Neutrophil (primary cell): ENCODE measurements around the gene SEPTIN8.

ENCODE experiments used
- H3K27ac ChIP-seq: fragments of 200-600 bp; sonication (generic); 2 replicates; pipeline ENCODE4 v1.5.1; 2016; ENCODE audit warnings: mild to moderate bottlenecking, moderate library complexity
- H3K27me3 ChIP-seq: fragments of 200-600 bp; sonication (generic); 2 replicates; pipeline ENCODE4 v1.6.0; 2016; ENCODE audit warnings: mild to moderate bottlenecking
- H3K36me3 ChIP-seq: fragments of 200-600 bp; sonication (generic); 2 replicates; pipeline ENCODE4 v1.5.1; 2017
- H3K4me1 ChIP-seq, 2 experiments: fragments of 200-600 bp in 1 of 2; sonication (generic) in 1 of 2; 1 replicate in 1 of 2; 2 replicates in 1 of 2; pipeline versions ENCODE4 v1.5.1 to v1.6.1; 2013 to 2016; ENCODE audit warnings: low read depth in 1 of 2, low read length in 1 of 2, mild to moderate bottlenecking in 1 of 2, moderate library complexity in 1 of 2; ENCODE audit not compliant: control insufficient read depth in 1 of 2, insufficient read depth in 1 of 2
- H3K4me3 ChIP-seq, 2 experiments: fragments of 200-600 bp in 1 of 2; sonication (generic) in 1 of 2; 1 replicate in 1 of 2; 2 replicates in 1 of 2; pipeline ENCODE4 v1.5.1; 2013 to 2016; ENCODE audit warnings: low read depth in 1 of 2, low read length in 1 of 2, mild to moderate bottlenecking in 1 of 2, moderate library complexity in 1 of 2
- H3K9me3 ChIP-seq: fragments of 200-600 bp; sonication (generic); 2 replicates; pipeline ENCODE4 v1.5.1; 2016
- TF ChIP-seq, protein P1 (sequence below): fragments of 200-600 bp; sonication (generic); IDR thresholded peaks from 2 replicates; pipeline ENCODE4 v1.5.1; 2016; ENCODE audit warnings: antibody characterized with exemption

SEPTIN8 gene

DNA sequence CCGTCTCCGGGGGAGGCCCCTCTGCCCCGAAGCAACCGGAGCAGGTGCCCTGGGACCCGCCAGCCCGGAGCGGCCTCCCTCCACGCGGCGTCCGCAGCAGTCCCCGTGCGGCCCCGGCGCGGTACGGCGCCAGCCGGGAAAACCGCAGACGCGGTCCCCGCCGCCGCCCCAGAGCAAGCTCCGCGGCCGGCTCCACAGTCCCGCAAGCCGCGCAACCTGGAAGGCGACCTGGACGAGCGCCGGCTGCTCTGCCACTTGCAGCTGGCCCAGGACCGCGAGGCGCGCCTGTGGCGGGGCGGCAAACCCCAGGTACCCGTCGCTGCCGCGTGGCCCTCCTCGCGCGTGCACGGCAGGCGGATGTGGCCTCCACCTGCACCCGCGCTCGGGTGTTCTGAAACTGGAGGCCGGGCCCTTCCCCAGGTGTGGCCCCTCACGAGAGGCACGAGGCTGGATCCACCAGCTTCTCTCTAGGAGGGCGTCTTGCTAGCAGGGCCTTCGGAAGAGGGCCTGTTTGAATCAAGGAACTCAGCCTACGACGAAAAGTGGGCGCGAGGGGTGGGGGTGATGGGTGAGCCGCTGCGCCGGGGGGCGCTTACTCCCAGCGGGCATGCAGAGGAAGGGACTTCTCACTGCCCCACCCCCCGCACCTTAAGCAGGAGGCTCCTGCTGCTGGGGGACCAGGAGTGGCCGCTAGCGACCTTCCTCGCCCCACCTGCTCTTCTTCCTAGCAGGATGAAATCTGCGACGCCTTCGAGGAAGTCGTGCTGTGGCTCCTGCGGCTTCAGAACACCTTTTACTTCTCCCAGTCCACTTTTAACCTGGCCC, 29.2 kb downstream of the SEPTIN8 start:
- H3K27ac ChIP-seq: no peak overlapping the region
- H3K36me3 ChIP-seq: no peaks in the 10 kb centered on the region
- TF ChIP-seq, protein P1, sequence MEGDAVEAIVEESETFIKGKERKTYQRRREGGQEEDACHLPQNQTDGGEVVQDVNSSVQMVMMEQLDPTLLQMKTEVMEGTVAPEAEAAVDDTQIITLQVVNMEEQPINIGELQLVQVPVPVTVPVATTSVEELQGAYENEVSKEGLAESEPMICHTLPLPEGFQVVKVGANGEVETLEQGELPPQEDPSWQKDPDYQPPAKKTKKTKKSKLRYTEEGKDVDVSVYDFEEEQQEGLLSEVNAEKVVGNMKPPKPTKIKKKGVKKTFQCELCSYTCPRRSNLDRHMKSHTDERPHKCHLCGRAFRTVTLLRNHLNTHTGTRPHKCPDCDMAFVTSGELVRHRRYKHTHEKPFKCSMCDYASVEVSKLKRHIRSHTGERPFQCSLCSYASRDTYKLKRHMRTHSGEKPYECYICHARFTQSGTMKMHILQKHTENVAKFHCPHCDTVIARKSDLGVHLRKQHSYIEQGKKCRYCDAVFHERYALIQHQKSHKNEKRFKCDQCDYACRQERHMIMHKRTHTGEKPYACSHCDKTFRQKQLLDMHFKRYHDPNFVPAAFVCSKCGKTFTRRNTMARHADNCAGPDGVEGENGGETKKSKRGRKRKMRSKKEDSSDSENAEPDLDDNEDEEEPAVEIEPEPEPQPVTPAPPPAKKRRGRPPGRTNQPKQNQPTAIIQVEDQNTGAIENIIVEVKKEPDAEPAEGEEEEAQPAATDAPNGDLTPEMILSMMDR: no peak
- H3K9me3 ChIP-seq: no peaks in the 10 kb centered on the region
- peaks cover 99% of the 10 kb centered on the region for H3K27me3 ChIP-seq
- no peak overlapping the region for H3K4me3 ChIP-seq
- peaks cover 3 to 7% of the 10 kb centered on the region in 2 experiments for H3K4me1 ChIP-seq

DNA sequence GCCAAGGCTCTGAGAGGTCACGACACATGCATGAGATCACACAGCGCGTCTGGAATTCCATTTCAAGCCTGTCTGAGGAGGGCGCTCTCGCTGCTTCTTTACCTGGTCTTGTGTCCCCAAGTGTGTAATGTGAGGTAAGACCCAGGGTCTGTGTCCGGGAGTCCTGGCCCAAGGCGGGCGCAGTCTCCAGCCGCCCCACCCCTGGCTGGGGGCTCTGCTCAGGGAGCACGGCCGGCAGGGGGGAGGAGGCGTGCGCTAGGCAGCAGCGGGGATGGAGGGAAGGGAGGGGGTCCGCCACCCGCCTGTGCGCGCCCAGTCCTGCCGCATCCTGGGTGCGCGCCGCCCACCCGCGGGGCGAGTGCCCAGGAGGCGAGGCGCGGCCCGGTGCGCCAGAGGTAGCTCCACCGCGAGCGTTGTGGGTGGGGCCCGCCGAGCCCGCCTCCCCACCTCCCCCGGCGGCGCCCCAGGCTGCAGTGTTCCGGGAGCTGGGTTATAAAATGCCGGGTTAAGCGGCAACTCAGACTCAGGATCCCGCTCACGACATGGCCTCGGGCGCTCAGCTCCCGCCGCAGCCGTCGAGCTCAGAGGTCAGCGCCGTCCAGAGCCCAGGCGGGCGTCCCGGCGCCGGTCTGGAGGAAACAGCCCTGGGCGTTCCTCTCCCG, 30.0 kb downstream of the SEPTIN8 start, which contains the start of gene CCNI2:
TSS of gene CCNI2 (plus strand) at position 473 of the 662 bp plus-strand sequence. CDS start at position 543, 70 bp downstream.
- Histone ChIP-seq H3K27me3 (peaks cover 99% of the 10 kb centered on the region), H3K36me3 (no peaks in the 10 kb centered on the region), H3K4me3 (no peak within 1 kb of the TSS), H3K27ac (no peak within 1 kb of the TSS), H3K9me3 (no peaks in the 10 kb centered on the region), H3K4me1 (peaks cover 3 to 7% of the 10 kb centered on the region in 2 experiments)
- TF ChIP-seq, protein P1: no peak

DNA sequence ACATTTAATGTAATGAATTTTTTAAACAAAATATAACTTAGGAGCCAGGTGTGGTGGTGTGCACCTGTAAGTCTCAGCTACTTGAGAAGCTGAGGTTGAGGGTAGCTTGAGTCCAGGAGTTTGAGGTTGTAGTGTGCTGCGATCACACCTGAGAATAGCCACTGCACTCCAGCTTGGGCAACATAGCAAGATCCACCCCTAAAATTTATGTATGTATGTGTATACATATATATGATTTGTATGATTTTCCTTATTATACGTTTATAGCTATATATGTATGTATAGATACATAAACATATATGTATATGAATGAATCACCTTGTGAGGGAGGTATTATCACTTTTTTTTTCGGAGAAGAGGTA, 30.5 kb downstream of the SEPTIN8 start:
- Histone ChIP-seq H3K36me3 (no peaks in the 10 kb centered on the region), H3K27me3 (peaks cover 100% of the 10 kb centered on the region), H3K9me3 (no peaks in the 10 kb centered on the region), H3K4me3 (no peak overlapping the region), H3K4me1 (peaks cover 3 to 7% of the 10 kb centered on the region in 2 experiments), H3K27ac (no peak overlapping the region)
- TF ChIP-seq, protein P1: no peak

DNA sequence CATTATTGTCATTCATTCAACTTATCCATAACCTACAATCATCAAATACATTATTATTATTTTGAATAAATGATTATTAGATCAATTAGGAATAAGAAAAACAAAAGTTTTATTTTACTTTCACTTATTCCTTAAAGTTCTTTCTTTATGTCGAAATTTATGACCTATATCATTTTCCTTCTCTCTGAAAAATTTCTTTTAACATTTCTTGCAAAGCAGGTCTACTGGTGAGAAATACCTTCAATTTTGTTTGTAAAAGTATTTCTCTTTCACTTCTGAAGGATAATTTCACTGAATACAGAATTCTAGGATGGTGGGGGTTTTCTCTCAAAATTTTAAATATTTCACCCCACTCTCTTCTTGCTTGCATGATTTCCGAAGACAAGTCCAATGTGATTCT, 32.4 kb downstream of the SEPTIN8 start:
- TF ChIP-seq, protein P1: no peak

DNA sequence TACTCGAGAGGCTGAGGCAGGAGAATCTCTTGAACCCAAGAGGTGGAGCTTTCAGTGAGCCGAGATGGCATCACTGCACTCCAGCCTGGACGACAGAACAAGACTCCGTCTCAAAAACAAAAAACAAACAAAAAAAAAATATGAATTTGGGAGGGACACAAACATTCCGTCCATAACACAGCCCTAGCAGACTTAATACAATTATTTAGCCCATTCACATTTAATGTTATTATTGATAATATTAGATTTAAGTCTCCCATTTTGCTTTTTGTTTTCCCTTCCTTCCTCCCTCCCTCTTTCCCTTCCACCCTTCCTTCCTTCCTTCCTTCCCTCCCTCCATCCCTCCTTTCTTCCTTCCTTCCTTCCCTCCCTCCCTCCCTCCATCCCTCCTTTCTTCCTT, 34.4 kb downstream of the SEPTIN8 start:
- peaks cover 5 to 9% of the 10 kb centered on the region in 2 experiments for H3K4me1 ChIP-seq

More for the DNA sequence above, 32.4 kb downstream of the SEPTIN8 start:
- H3K4me1 ChIP-seq: peaks cover 3 to 7% of the 10 kb centered on the region in 2 experiments
- H3K36me3 ChIP-seq: no peaks in the 10 kb centered on the region
- H3K4me3 ChIP-seq: no peak overlapping the region
- H3K9me3 ChIP-seq: no peaks in the 10 kb centered on the region
- peaks cover 100% of the 10 kb centered on the region for H3K27me3 ChIP-seq
- no peak overlapping the region for H3K27ac ChIP-seq

More for the DNA sequence above, 34.4 kb downstream of the SEPTIN8 start:
- Histone ChIP-seq H3K9me3 (no peaks in the 10 kb centered on the region), H3K4me3 (no peak overlapping the region), H3K27ac (no peak overlapping the region), H3K36me3 (no peaks in the 10 kb centered on the region), H3K27me3 (peaks cover 100% of the 10 kb centered on the region)
- TF ChIP-seq, protein P1: no peak
